ENCODE data around the gene LRRC37B. TPM values are rescaled to one million over a fixed set of nuclear protein-coding genes. Genes with fewer than 3 reads are reported as not detected.

Gene LRRC37B
- polyA plus RNA-seq, 1 donor from 2014 or later = 39.6 TPM

DNA sequence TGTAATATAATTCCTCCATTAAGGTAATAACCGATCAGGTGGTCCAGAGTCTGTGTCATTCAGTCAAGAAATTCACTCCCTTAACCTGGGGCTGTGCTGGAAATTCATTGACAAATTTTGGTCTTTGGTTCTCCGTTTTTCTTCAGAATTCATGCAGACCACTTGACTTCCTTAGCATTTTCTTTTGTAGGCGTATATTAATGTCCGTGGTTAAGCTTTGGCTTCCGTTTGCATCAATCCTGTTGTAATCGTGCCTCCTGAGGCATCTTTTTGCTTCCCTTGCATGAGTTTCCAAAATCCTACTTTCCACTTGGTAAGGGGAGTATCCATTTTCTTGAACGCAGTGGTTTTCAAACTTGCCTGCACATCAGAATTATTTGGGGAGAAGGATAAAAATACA is 9.0 kb downstream of the LRRC37B start:
- no peaks in the 10 kb centered on the region for H3K9me2 ChIP-seq (ENCODE audit: insufficient read depth, low read length)
- H3F3A ChIP-seq (ENCODE audit: insufficient read depth, low read length, poor library complexity, severe bottlenecking) = no peaks in the 10 kb centered on the region
- H3K4me2 ChIP-seq (ENCODE audit: low read length) = no peak overlapping the region
- H3K27ac ChIP-seq (ENCODE audit: low read length) = no peak overlapping the region
- H3K4me3 ChIP-seq (ENCODE audit: low read length) = no peak overlapping the region
- H4K20me1 ChIP-seq (ENCODE audit: insufficient read depth) = no peaks in the 10 kb centered on the region
- no peaks in the 10 kb centered on the region for H3K9me3 ChIP-seq (ENCODE audit: low read length)
- no peaks in the 10 kb centered on the region for H3K27me3 ChIP-seq (ENCODE audit: insufficient read depth, low read depth, low read length)
- H3K79me2 ChIP-seq (replicated peaks; ENCODE audit: insufficient read depth, low read length) = peaks cover 30% of the 10 kb centered on the region
- no peak overlapping the region for H2AFZ ChIP-seq (ENCODE audit: low read depth, low read length)
- TF ChIP-seq POLR2AphosphoS5 (IDR thresholded peaks at IDR 0.05) (no peak), EZH2 (IDR thresholded peaks at IDR 0.05; ENCODE audit: borderline replicate concordance, insufficient read depth, low read length, poor library complexity, severe bottlenecking) (no peak), EP300 (conservative IDR thresholded peaks at IDR 0.05; ENCODE audit: poor library complexity, severe bottlenecking) (no peak), MXI1 (conservative IDR thresholded peaks at IDR 0.05; ENCODE audit: poor library complexity, severe bottlenecking) (no peak), SMC3 (conservative IDR thresholded peaks at IDR 0.05; ENCODE audit: poor library complexity) (no peak), RAD21 (conservative IDR thresholded peaks at IDR 0.05) (no peak), TAF1 (IDR thresholded peaks at IDR 0.05; ENCODE audit: low read depth) (no peak)
- TF ChIP-seq, protein P1, sequence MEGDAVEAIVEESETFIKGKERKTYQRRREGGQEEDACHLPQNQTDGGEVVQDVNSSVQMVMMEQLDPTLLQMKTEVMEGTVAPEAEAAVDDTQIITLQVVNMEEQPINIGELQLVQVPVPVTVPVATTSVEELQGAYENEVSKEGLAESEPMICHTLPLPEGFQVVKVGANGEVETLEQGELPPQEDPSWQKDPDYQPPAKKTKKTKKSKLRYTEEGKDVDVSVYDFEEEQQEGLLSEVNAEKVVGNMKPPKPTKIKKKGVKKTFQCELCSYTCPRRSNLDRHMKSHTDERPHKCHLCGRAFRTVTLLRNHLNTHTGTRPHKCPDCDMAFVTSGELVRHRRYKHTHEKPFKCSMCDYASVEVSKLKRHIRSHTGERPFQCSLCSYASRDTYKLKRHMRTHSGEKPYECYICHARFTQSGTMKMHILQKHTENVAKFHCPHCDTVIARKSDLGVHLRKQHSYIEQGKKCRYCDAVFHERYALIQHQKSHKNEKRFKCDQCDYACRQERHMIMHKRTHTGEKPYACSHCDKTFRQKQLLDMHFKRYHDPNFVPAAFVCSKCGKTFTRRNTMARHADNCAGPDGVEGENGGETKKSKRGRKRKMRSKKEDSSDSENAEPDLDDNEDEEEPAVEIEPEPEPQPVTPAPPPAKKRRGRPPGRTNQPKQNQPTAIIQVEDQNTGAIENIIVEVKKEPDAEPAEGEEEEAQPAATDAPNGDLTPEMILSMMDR (IDR thresholded peaks at IDR 0.05; ENCODE audit: poor library complexity, severe bottlenecking) = no peak
- TF ChIP-seq, protein P2, sequence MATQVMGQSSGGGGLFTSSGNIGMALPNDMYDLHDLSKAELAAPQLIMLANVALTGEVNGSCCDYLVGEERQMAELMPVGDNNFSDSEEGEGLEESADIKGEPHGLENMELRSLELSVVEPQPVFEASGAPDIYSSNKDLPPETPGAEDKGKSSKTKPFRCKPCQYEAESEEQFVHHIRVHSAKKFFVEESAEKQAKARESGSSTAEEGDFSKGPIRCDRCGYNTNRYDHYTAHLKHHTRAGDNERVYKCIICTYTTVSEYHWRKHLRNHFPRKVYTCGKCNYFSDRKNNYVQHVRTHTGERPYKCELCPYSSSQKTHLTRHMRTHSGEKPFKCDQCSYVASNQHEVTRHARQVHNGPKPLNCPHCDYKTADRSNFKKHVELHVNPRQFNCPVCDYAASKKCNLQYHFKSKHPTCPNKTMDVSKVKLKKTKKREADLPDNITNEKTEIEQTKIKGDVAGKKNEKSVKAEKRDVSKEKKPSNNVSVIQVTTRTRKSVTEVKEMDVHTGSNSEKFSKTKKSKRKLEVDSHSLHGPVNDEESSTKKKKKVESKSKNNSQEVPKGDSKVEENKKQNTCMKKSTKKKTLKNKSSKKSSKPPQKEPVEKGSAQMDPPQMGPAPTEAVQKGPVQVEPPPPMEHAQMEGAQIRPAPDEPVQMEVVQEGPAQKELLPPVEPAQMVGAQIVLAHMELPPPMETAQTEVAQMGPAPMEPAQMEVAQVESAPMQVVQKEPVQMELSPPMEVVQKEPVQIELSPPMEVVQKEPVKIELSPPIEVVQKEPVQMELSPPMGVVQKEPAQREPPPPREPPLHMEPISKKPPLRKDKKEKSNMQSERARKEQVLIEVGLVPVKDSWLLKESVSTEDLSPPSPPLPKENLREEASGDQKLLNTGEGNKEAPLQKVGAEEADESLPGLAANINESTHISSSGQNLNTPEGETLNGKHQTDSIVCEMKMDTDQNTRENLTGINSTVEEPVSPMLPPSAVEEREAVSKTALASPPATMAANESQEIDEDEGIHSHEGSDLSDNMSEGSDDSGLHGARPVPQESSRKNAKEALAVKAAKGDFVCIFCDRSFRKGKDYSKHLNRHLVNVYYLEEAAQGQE (IDR thresholded peaks at IDR 0.05; ENCODE audit: borderline replicate concordance) = no peak
- H3K9ac ChIP-seq (ENCODE audit: low read length) = no peak overlapping the region
- H3K36me3 ChIP-seq (ENCODE audit: insufficient read depth, low read length) = no peaks in the 10 kb centered on the region

DNA sequence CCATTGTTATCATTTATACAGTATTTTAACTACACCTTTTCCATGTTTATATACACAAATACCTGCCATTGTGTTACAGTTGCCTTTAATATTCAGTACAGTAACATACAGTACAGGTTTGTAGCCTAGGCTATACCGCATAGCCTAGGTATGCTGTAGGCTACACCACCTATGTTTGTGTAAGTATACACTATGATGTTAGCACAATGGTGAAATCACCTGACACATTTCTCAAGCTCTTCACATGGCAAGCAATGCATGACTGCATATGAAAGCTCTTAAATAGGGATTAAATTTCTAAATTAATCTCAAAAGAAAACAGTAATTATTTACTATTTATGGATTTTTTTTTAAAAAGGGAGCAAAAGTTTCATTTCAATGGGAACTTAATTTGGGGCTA is 12.0 kb downstream of the LRRC37B start:
- TF ChIP-seq, protein P2 (IDR thresholded peaks at IDR 0.05; ENCODE audit: borderline replicate concordance) = no peak
- TF ChIP-seq EP300 (conservative IDR thresholded peaks at IDR 0.05; ENCODE audit: poor library complexity, severe bottlenecking) (no peak), RAD21 (conservative IDR thresholded peaks at IDR 0.05) (no peak), EZH2 (IDR thresholded peaks at IDR 0.05; ENCODE audit: borderline replicate concordance, insufficient read depth, low read length, poor library complexity, severe bottlenecking) (no peak), POLR2AphosphoS5 (IDR thresholded peaks at IDR 0.05) (no peak)
- H3K27ac ChIP-seq (ENCODE audit: low read length) = no peak overlapping the region
- H3K9me3 ChIP-seq (ENCODE audit: low read length) = no peaks in the 10 kb centered on the region
- no peaks in the 10 kb centered on the region for H4K20me1 ChIP-seq (ENCODE audit: insufficient read depth)
- H2AFZ ChIP-seq (ENCODE audit: low read depth, low read length) = no peak overlapping the region
- no peaks in the 10 kb centered on the region for H3K27me3 ChIP-seq (ENCODE audit: insufficient read depth, low read depth, low read length)
- H3K36me3 ChIP-seq (ENCODE audit: insufficient read depth, low read length) = no peaks in the 10 kb centered on the region
- H3F3A ChIP-seq (ENCODE audit: insufficient read depth, low read length, poor library complexity, severe bottlenecking) = no peaks in the 10 kb centered on the region
- H3K4me3 ChIP-seq (ENCODE audit: low read length) = no peak overlapping the region
- peaks cover 8% of the 10 kb centered on the region for H3K79me2 ChIP-seq (replicated peaks; ENCODE audit: insufficient read depth, low read length)
- H3K9ac ChIP-seq (ENCODE audit: low read length) = no peak overlapping the region
- H3K9me2 ChIP-seq (ENCODE audit: insufficient read depth, low read length) = no peaks in the 10 kb centered on the region
- no peak overlapping the region for H3K4me2 ChIP-seq (ENCODE audit: low read length)
